Stimulated activated CD8-positive, alpha-beta memory T cell treated with anti-CD3 and anti-CD28 coated beads, Interleukin-2, amount 100 ng/mL, for 48 hours (primary cell): ENCODE measurements around the gene CFAP99.

ENCODE experiments used
- DNase-seq, 2 donors: peaks; one replicate each; pipeline ENCODE4 v3.0.0-alpha.2; 2020; ENCODE audit warnings: low read depth in 2 of 2

CFAP99 gene

GRCh38 chr4:2390784-2391421 is 27.9 kb upstream of the CFAP99 start:
- no peak for DNase-seq

- no peak for DNase-seq
Observed at GRCh38 chr4:2393353-2394270, 25.1 kb upstream of the CFAP99 start.

GRCh38 chr4:2394528-2394927 is 24.2 kb upstream of the CFAP99 start:
- DNase-seq: no peak

GRCh38 chr4:2395038-2395437 is 23.7 kb upstream of the CFAP99 start:
- DNase-seq: no peak

- DNase-seq: no peak
Observed at GRCh38 chr4:2395584-2395983, 23.2 kb upstream of the CFAP99 start.

GRCh38 chr4:2396781-2397368 is 21.9 kb upstream of the CFAP99 start:
- DNase-seq: no peak

GRCh38 chr4:2397596-2398379 is 21.0 kb upstream of the CFAP99 start:
- DNase-seq: no peak

- no peak for DNase-seq
Observed at GRCh38 chr4:2399216-2399615, 19.5 kb upstream of the CFAP99 start.

GRCh38 chr4:2399631-2400190 is 19.0 kb upstream of the CFAP99 start:
- DNase-seq: no peak

- DNase-seq: no peak
Observed at GRCh38 chr4:2400841-2401609, 17.7 kb upstream of the CFAP99 start.

GRCh38 chr4:2401610-2401983 is 17.2 kb upstream of the CFAP99 start:
- DNase-seq: no peak

GRCh38 chr4:2402048-2402842 is 16.5 kb upstream of the CFAP99 start:
- no peak for DNase-seq

GRCh38 chr4:2402941-2403340 is 15.8 kb upstream of the CFAP99 start:
- DNase-seq: no peak

GRCh38 chr4:2406406-2406805 is 12.3 kb upstream of the CFAP99 start:
- no peak for DNase-seq

GRCh38 chr4:2406920-2407319 is 11.8 kb upstream of the CFAP99 start:
- no peak for DNase-seq

GRCh38 chr4:2407991-2408342 is 10.8 kb upstream of the CFAP99 start:
- no peak for DNase-seq

- DNase-seq: no peak
Observed at GRCh38 chr4:2408401-2408958, 10.3 kb upstream of the CFAP99 start.

GRCh38 chr4:2408976-2409375 is 9.8 kb upstream of the CFAP99 start:
- DNase-seq: no peak

- no peak for DNase-seq
Observed at GRCh38 chr4:2409381-2409783, 9.4 kb upstream of the CFAP99 start.
